Endodermal cell (in vitro differentiated cells): ENCODE results near the gene PIKFYVE. TPM values are rescaled to one million over a fixed set of nuclear protein-coding genes. Genes with fewer than 3 reads are reported as not detected.

Experiments
- DNase-seq: peaks from one replicate; pipeline ENCODE4 v3.0.0-alpha.2; 2017
- H3K27ac ChIP-seq: 2 replicates; pipeline ENCODE4 v1.5.1; 2013; ENCODE audit warnings: mild to moderate bottlenecking, low read depth, low read length, moderate library complexity
- H3K27me3 ChIP-seq: 2 replicates; pipeline ENCODE4 v1.6.1; 2013; ENCODE audit warnings: mild to moderate bottlenecking, low read length, moderate library complexity; ENCODE audit not compliant: insufficient read depth, control insufficient read depth, poor library complexity, severe bottlenecking
- H3K36me3 ChIP-seq: 2 replicates; pipeline ENCODE4 v1.7.0; 2013; ENCODE audit warnings: mild to moderate bottlenecking, low read length, moderate library complexity; ENCODE audit not compliant: control insufficient read depth, insufficient read depth
- H3K4me1 ChIP-seq: one replicate; pipeline ENCODE4 v1.7.0; 2013; ENCODE audit warnings: low read length; ENCODE audit not compliant: control insufficient read depth, insufficient read depth
- H3K4me3 ChIP-seq: 2 replicates; pipeline ENCODE4 v1.5.1; 2013; ENCODE audit warnings: mild to moderate bottlenecking, low read length, moderate library complexity
- H3K9ac ChIP-seq: 2 replicates; pipeline ENCODE4 v1.6.1; 2013; ENCODE audit warnings: mild to moderate bottlenecking, low read length, moderate library complexity; ENCODE audit not compliant: poor library complexity, severe bottlenecking; ENCODE audit errors: extremely low read depth
- H3K9me3 ChIP-seq: 2 replicates; pipeline ENCODE4 v1.6.1; 2013; ENCODE audit warnings: mild to moderate bottlenecking, low read length, moderate library complexity; ENCODE audit not compliant: control insufficient read depth
- H3K27ac Mint-ChIP-seq: 2 replicates; pipeline ENCODE4 v1.8.0; 2020; ENCODE audit warnings: mixed read lengths
- H3K27me3 Mint-ChIP-seq: 2 replicates; pipeline ENCODE4 v1.8.0; 2021; ENCODE audit warnings: mild to moderate bottlenecking, mixed read lengths; ENCODE audit not compliant: insufficient read depth
- H3K36me3 Mint-ChIP-seq: 2 replicates; pipeline ENCODE4 v1.8.0; 2020; ENCODE audit warnings: low read depth, mixed read lengths
- H3K4me1 Mint-ChIP-seq: 2 replicates; pipeline ENCODE4 v1.8.0; 2020; ENCODE audit warnings: mixed read lengths
- H3K4me3 Mint-ChIP-seq: 2 replicates; pipeline ENCODE4 v1.8.0; 2020; ENCODE audit warnings: mild to moderate bottlenecking, moderate library complexity, mixed read lengths
- H3K9me3 Mint-ChIP-seq: 2 replicates; pipeline ENCODE4 v1.8.0; 2020; ENCODE audit warnings: mild to moderate bottlenecking, mixed read lengths
- WGBS, 2 experiments: methylation state at CpG; one replicate each; pipeline versions ENCODE4 v1.1.5 to v1.1.7; 2013; ENCODE audit warnings: missing lambda C conversion rate in 2 of 2, mixed read lengths in 1 of 2; ENCODE audit not compliant: insufficient coverage in 1 of 2, insufficient read length in 1 of 2; 5-methylcytosine and 5-hydroxymethylcytosine counted together
- total RNA-seq, 2 donors: library from RNA; stranded (reverse); fragmentation: NEBNext Ultra II Directional in 1 of 2; extraction: Animal tissue kit (Norgen Biotek cat#: 25700) in 1 of 2; gene quantifications; 2 replicates in 1 of 2; 3 replicates in 1 of 2; pipeline ENCODE4 v1.2.1, GENCODE V29; 2021
- TF ChIP-seq, protein P1 (sequence below): fragments of 200-600 bp; sonication (generic); conservative IDR thresholded peaks from 2 replicates; pipeline ENCODE4 v1.5.0; 2021; ENCODE audit warnings: antibody characterized with exemption, mild to moderate bottlenecking

PIKFYVE gene
- total RNA-seq, 2 donors from 2014 or later, result 34.9 to 41.2 TPM

- H3K9ac ChIP-seq, result no peak overlapping the region
- Mint-ChIP-seq H3K4me3 (no peak overlapping the region), H3K27ac (no peak overlapping the region), H3K4me1 (no peaks in the 10 kb centered on the region), H3K36me3 (peaks cover 2% of the 10 kb centered on the region), H3K27me3 (no peaks in the 10 kb centered on the region), H3K9me3 (peaks cover 17% of the 10 kb centered on the region)
- TF ChIP-seq, protein P1, sequence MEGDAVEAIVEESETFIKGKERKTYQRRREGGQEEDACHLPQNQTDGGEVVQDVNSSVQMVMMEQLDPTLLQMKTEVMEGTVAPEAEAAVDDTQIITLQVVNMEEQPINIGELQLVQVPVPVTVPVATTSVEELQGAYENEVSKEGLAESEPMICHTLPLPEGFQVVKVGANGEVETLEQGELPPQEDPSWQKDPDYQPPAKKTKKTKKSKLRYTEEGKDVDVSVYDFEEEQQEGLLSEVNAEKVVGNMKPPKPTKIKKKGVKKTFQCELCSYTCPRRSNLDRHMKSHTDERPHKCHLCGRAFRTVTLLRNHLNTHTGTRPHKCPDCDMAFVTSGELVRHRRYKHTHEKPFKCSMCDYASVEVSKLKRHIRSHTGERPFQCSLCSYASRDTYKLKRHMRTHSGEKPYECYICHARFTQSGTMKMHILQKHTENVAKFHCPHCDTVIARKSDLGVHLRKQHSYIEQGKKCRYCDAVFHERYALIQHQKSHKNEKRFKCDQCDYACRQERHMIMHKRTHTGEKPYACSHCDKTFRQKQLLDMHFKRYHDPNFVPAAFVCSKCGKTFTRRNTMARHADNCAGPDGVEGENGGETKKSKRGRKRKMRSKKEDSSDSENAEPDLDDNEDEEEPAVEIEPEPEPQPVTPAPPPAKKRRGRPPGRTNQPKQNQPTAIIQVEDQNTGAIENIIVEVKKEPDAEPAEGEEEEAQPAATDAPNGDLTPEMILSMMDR, result no peak
- H3K4me3 ChIP-seq, result no peak overlapping the region
- no peaks in the 10 kb centered on the region for H3K36me3 ChIP-seq
- no peaks in the 10 kb centered on the region for H3K4me1 ChIP-seq
- no peaks in the 10 kb centered on the region for H3K27me3 ChIP-seq
- H3K9me3 ChIP-seq, result peaks cover 7% of the 10 kb centered on the region
- DNase-seq, result no peak
- no peak overlapping the region for H3K27ac ChIP-seq
- WGBS, 2 experiments, result 79 to 92% methylated on average over 2 to 3 of the region's 3 CpGs
Observed at GRCh38 chr2:208379192-208379591, 113.1 kb downstream of the PIKFYVE start.

DNA sequence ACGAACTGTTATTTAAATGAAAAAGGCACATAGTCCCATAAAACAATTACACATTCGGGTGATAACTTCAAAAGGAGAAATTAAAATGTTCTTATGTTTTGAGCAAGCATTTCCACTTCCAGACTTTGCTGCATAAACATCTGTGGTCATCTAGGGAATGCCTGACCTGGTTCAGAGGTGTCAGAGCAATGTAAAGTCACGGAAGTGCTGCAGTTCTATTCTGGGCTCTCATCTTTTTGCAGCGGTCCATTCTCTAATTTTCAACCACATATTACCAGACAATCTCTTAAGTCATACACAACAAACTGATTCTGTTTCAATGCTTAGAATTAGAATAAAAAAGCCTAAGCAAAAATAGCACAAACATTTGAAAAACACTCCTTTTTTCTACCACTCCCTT, 118.6 kb downstream of the PIKFYVE start:
- H3K27me3 Mint-ChIP-seq, result no peaks in the 10 kb centered on the region
- TF ChIP-seq, protein P1, result no peak

GRCh38 chr2:208386541-208386940, 120.5 kb downstream of the PIKFYVE start:
- DNase-seq, result no peak
- WGBS, 2 experiments, result 0 to 36% methylated on average over 1 to 2 of the region's 2 CpGs
- no peak overlapping the region for H3K27ac ChIP-seq
- H3K27me3 ChIP-seq, result no peaks in the 10 kb centered on the region
- no peaks in the 10 kb centered on the region for H3K9me3 ChIP-seq
- Mint-ChIP-seq H3K9me3 (no peaks in the 10 kb centered on the region), H3K4me3 (no peak overlapping the region), H3K36me3 (no peaks in the 10 kb centered on the region), H3K27me3 (no peaks in the 10 kb centered on the region), H3K4me1 (no peaks in the 10 kb centered on the region), H3K27ac (no peak overlapping the region)
- H3K4me3 ChIP-seq, result no peak overlapping the region
- no peak overlapping the region for H3K9ac ChIP-seq
- no peaks in the 10 kb centered on the region for H3K36me3 ChIP-seq
- H3K4me1 ChIP-seq, result no peaks in the 10 kb centered on the region
- TF ChIP-seq, protein P1, result no peak

More for the DNA sequence above, 118.6 kb downstream of the PIKFYVE start:
- Histone ChIP-seq H3K9me3 (no peaks in the 10 kb centered on the region), H3K9ac (no peak overlapping the region), H3K4me3 (no peak overlapping the region), H3K4me1 (no peaks in the 10 kb centered on the region), H3K27ac (no peak overlapping the region), H3K27me3 (no peaks in the 10 kb centered on the region), H3K36me3 (no peaks in the 10 kb centered on the region)
- Mint-ChIP-seq H3K4me1 (no peaks in the 10 kb centered on the region), H3K36me3 (no peaks in the 10 kb centered on the region), H3K27ac (no peak overlapping the region), H3K4me3 (no peak overlapping the region), H3K9me3 (no peaks in the 10 kb centered on the region)
- no peak for DNase-seq
- WGBS, 2 experiments, result 95 to 100% methylated on average over 2 to 4 of the region's 4 CpGs
